ENCODE measurements around the gene MINDY2. TPM values are rescaled to one million over a fixed set of nuclear protein-coding genes. Genes with fewer than 3 reads are reported as not detected.

MINDY2 gene
- total and polyA plus RNA-seq, 10 of the 15 experiments (the other 5 are each of a cell fraction or from before 2014, with no cell fraction given): 0.73 to 9.4 (median 3.3) TPM

- TF ChIP-seq, protein P1, sequence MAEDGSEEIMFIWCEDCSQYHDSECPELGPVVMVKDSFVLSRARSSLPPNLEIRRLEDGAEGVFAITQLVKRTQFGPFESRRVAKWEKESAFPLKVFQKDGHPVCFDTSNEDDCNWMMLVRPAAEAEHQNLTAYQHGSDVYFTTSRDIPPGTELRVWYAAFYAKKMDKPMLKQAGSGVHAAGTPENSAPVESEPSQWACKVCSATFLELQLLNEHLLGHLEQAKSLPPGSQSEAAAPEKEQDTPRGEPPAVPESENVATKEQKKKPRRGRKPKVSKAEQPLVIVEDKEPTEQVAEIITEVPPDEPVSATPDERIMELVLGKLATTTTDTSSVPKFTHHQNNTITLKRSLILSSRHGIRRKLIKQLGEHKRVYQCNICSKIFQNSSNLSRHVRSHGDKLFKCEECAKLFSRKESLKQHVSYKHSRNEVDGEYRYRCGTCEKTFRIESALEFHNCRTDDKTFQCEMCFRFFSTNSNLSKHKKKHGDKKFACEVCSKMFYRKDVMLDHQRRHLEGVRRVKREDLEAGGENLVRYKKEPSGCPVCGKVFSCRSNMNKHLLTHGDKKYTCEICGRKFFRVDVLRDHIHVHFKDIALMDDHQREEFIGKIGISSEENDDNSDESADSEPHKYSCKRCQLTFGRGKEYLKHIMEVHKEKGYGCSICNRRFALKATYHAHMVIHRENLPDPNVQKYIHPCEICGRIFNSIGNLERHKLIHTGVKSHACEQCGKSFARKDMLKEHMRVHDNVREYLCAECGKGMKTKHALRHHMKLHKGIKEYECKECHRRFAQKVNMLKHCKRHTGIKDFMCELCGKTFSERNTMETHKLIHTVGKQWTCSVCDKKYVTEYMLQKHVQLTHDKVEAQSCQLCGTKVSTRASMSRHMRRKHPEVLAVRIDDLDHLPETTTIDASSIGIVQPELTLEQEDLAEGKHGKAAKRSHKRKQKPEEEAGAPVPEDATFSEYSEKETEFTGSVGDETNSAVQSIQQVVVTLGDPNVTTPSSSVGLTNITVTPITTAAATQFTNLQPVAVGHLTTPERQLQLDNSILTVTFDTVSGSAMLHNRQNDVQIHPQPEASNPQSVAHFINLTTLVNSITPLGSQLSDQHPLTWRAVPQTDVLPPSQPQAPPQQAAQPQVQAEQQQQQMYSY (CRISPR knock-in tag; IDR thresholded peaks at IDR 0.05): no peak
- TF ChIP-seq WRNIP1 (IDR thresholded peaks at IDR 0.05; ENCODE audit: borderline replicate concordance, low read depth, low read length) (no peak), CHD4 (IDR thresholded peaks at IDR 0.05) (no peak), CEBPZ (IDR thresholded peaks at IDR 0.05; ENCODE audit: low read depth, low read length) (no peak), IRF3 (IDR thresholded peaks at IDR 0.05) (no peak)
Measured at GRCh38 chr15:58864602-58865424, 93.7 kb downstream of the MINDY2 start (continued).

All from GM12878 (cell line).